GM23338 (cell line): ENCODE measurements around the gene PMP22. TPM values are rescaled to one million over a fixed set of nuclear protein-coding genes. Genes with fewer than 3 reads are reported as not detected.

ENCODE experiments used
- ATAC-seq: fragments of 200-7000 bp; cut with Tn5 transposase; 3 replicates; pipeline ENCODE4 v1.9.1; 2020
- DNase-seq: peaks from one replicate; pipeline ENCODE4 v3.0.0-alpha.2; 2015; ENCODE audit warnings: low spot score
- H2AFZ ChIP-seq: fragments of 200-600 bp; sonication (generic); 2 replicates; pipeline ENCODE4 v1.8.0; 2016; ENCODE audit warnings: antibody characterized with exemption, mild to moderate bottlenecking, moderate library complexity
- H3F3A ChIP-seq: fragments of 200-600 bp; sonication (generic); replicated peaks from 2 replicates; pipeline ENCODE4 v1.8.0; 2017; ENCODE audit warnings: antibody characterized with exemption, mixed run types, low read depth
- H3K27ac ChIP-seq: fragments of 200-600 bp; sonication (generic); 2 replicates; pipeline ENCODE4 v1.6.1; 2016; ENCODE audit warnings: low read depth
- H3K27me3 ChIP-seq: fragments of 200-600 bp; sonication (generic); 2 replicates; pipeline ENCODE4 v1.8.0; 2016; ENCODE audit warnings: mild to moderate bottlenecking, mixed run types, moderate library complexity; ENCODE audit not compliant: insufficient read depth
- H3K36me3 ChIP-seq: fragments of 200-600 bp; sonication (generic); 2 replicates; pipeline ENCODE4 v1.8.0; 2016; ENCODE audit warnings: mild to moderate bottlenecking; ENCODE audit not compliant: insufficient read depth
- H3K4me1 ChIP-seq: fragments of 200-600 bp; sonication (generic); 2 replicates; pipeline ENCODE4 v1.8.0; 2016; ENCODE audit warnings: mild to moderate bottlenecking, moderate library complexity; ENCODE audit not compliant: insufficient read depth
- H3K4me2 ChIP-seq: fragments of 200-600 bp; sonication (generic); 2 replicates; pipeline ENCODE4 v1.7.1; 2017; ENCODE audit warnings: mixed run types
- H3K4me3 ChIP-seq: fragments of 200-600 bp; sonication (generic); 2 replicates; pipeline ENCODE4 v1.6.1; 2016; ENCODE audit warnings: mixed run types
- H3K79me2 ChIP-seq: fragments of 200-600 bp; sonication (generic); replicated peaks from 2 replicates; pipeline ENCODE4 v1.8.0; 2017; ENCODE audit warnings: mild to moderate bottlenecking; ENCODE audit not compliant: insufficient read depth
- H3K9me2 ChIP-seq: fragments of 200-600 bp; sonication (generic); 2 replicates; pipeline ENCODE4 v1.8.0; 2017; ENCODE audit not compliant: insufficient read depth
- H4K20me1 ChIP-seq: fragments of 200-600 bp; sonication (generic); replicated peaks from 2 replicates; pipeline ENCODE4 v1.8.0; 2017; ENCODE audit warnings: mild to moderate bottlenecking; ENCODE audit not compliant: insufficient read depth
- H3K27ac Mint-ChIP-seq: 2 replicates; pipeline ENCODE4 v1.8.0; 2020; ENCODE audit warnings: inconsistent platforms, mild to moderate bottlenecking, moderate library complexity, mixed read lengths
- H3K27me3 Mint-ChIP-seq: 3 replicates; pipeline ENCODE4 v1.8.0; 2022; ENCODE audit warnings: low read depth, mild to moderate bottlenecking, moderate library complexity, mixed read lengths, inconsistent platforms; ENCODE audit not compliant: insufficient read depth, poor library complexity
- H3K36me3 Mint-ChIP-seq: 3 replicates; pipeline ENCODE4 v1.8.0; 2021; ENCODE audit warnings: low read depth, mild to moderate bottlenecking, inconsistent platforms, moderate library complexity, mixed read lengths
- H3K4me1 Mint-ChIP-seq: 3 replicates; pipeline ENCODE4 v1.8.0; 2020; ENCODE audit warnings: mild to moderate bottlenecking, inconsistent platforms, mixed read lengths
- H3K4me3 Mint-ChIP-seq: 3 replicates; pipeline ENCODE4 v1.8.0; 2021; ENCODE audit warnings: moderate library complexity, mild to moderate bottlenecking, inconsistent platforms, mixed read lengths
- H3K9me3 Mint-ChIP-seq: 3 replicates; pipeline ENCODE4 v1.8.0; 2020; ENCODE audit warnings: moderate library complexity, mild to moderate bottlenecking, inconsistent platforms, mixed read lengths
- CTCF ChIP-seq, 2 experiments: fragments of 200-600 bp in 1 of 2; sonication (generic) in 1 of 2; conservative IDR thresholded peaks; 2 replicates each; pipeline versions ENCODE4 v1.5.1 to v1.6.1; 2016 to 2017; ENCODE audit warnings: antibody characterized with exemption in 2 of 2, low read depth in 2 of 2, mild to moderate bottlenecking in 2 of 2, moderate library complexity in 1 of 2
- ETS1 ChIP-seq: IDR thresholded peaks from 2 replicates; pipeline ENCODE4 v1.6.1; 2016; ENCODE audit warnings: antibody characterized with exemption
- EZH2 ChIP-seq: fragments of 200-600 bp; sonication (generic); IDR thresholded peaks from one replicate; pipeline ENCODE4 v1.8.0; 2017; ENCODE audit warnings: antibody characterized with exemption, mild to moderate bottlenecking, low read depth; ENCODE audit not compliant: unreplicated experiment
- EZH2phosphoT487 ChIP-seq: fragments of 200-600 bp; sonication (generic); IDR thresholded peaks from one replicate; pipeline ENCODE4 v1.8.1; 2018; ENCODE audit warnings: antibody characterized with exemption; ENCODE audit not compliant: unreplicated experiment
- JUNB ChIP-seq: IDR thresholded peaks from one replicate; pipeline ENCODE4 v1.6.1; 2016; ENCODE audit warnings: antibody characterized with exemption; ENCODE audit not compliant: unreplicated experiment
- NANOG ChIP-seq: IDR thresholded peaks from 2 replicates; pipeline ENCODE4 v1.6.1; 2016; ENCODE audit warnings: antibody characterized with exemption, borderline replicate concordance
- POLR2AphosphoS5 ChIP-seq: IDR thresholded peaks from 2 replicates; pipeline ENCODE4 v1.6.1; 2016; ENCODE audit warnings: antibody characterized with exemption, low read depth
- REST ChIP-seq: IDR thresholded peaks from one replicate; pipeline ENCODE4 v1.6.1; 2018; ENCODE audit warnings: antibody characterized with exemption; ENCODE audit not compliant: unreplicated experiment
- STAT1 ChIP-seq: IDR thresholded peaks from one replicate; pipeline ENCODE4 v1.6.1; 2016; ENCODE audit warnings: antibody characterized with exemption; ENCODE audit not compliant: unreplicated experiment
- ZNF114 ChIP-seq: fragments of 250-450 bp; sonication (Bioruptor Pico); IDR thresholded peaks from 2 replicates; pipeline ENCODE4 v1.5.0; 2020; ENCODE audit warnings: mild to moderate bottlenecking, moderate library complexity
- ZNF331 ChIP-seq: fragments of 250-450 bp; sonication (Bioruptor Pico); IDR thresholded peaks from 2 replicates; pipeline ENCODE4 v1.5.0; 2020; ENCODE audit warnings: low read depth, mild to moderate bottlenecking, moderate library complexity
- polyA plus RNA-seq: library from polyadenylated mRNA; unstranded; fragments of >200 nt; fragmentation: Nextera tagmentation; extraction: Ambion mirVana; gene quantifications from 2 replicates; pipeline ENCODE4 v1.2.1, GENCODE V29; 2016
- total RNA-seq: library from RNA; depleted of rRNA; stranded (reverse); fragments of >200 nt; shearing (Covaris generic); gene quantifications from 2 replicates; pipeline ENCODE4 v1.2.3, GENCODE V29; 2014

PMP22 gene
- total and polyA plus RNA-seq, 2 experiments from 2014 or later = 1.2 to 2.2 TPM

GRCh38 chr17:15270628-15271381 is 5.7 kb upstream of the PMP22 start (continued):
- no peak for TF ChIP-seq REST
- TF ChIP-seq ZNF331 (CRISPR knock-in tag) = no peak
- no peak for TF ChIP-seq POLR2AphosphoS5
- TF ChIP-seq CTCF (conservative IDR thresholded peaks at IDR 0.05; ENCODE audit: low read depth in 2 of 2) = no peak
- TF ChIP-seq EZH2 = no peak
- TF ChIP-seq STAT1 = no peak
- no peak for TF ChIP-seq ETS1
- no peak for TF ChIP-seq EZH2phosphoT487
- no peak for TF ChIP-seq ZNF114
- TF ChIP-seq JUNB = no peak

- peaks cover 11% of the 10 kb centered on the region for H3K27me3 Mint-ChIP-seq
- DNase-seq = no peak
Observed at GRCh38 chr17:15269780-15270089, 4.6 kb upstream of the PMP22 start.

More at GRCh38 chr17:15269780-15270089, 4.6 kb upstream of the PMP22 start:
- H3K4me3 Mint-ChIP-seq = no peak overlapping the region
- no peaks in the 10 kb centered on the region for H4K20me1 ChIP-seq
- TF ChIP-seq JUNB = no peak
- no peak for TF ChIP-seq REST
- TF ChIP-seq NANOG = no peak
- H3K4me3 ChIP-seq = no peak overlapping the region
- H3K9me3 Mint-ChIP-seq = peaks cover 3% of the 10 kb centered on the region; the same call in 2 of the 3 replicates
- no peak for ATAC-seq
- H3K27ac Mint-ChIP-seq = no peak overlapping the region
- peaks cover 14% of the 10 kb centered on the region for H3K27me3 ChIP-seq
- H3K36me3 Mint-ChIP-seq = no peaks in the 10 kb centered on the region; the same call in 2 of the 3 replicates
- H3K4me2 ChIP-seq = no peak overlapping the region
- no peaks in the 10 kb centered on the region for H3K79me2 ChIP-seq
- H3K36me3 ChIP-seq = no peaks in the 10 kb centered on the region
- no peak overlapping the region for H3K27ac ChIP-seq
- peak overlapping the region; percentile 18; the same call in 1 of the 2 replicates for H2AFZ ChIP-seq
- H3K4me1 ChIP-seq = no peaks in the 10 kb centered on the region; the same call in 1 of the 2 replicates
- H3K4me1 Mint-ChIP-seq = peaks cover 3% of the 10 kb centered on the region; the same call in 2 of the 3 replicates
- no peaks in the 10 kb centered on the region for H3K9me2 ChIP-seq
- H3F3A ChIP-seq = no peaks in the 10 kb centered on the region
